Esophagus muscularis mucosa (tissue), 4 donors: Measurements from ENCODE around the gene BTRC.

Source experiments
- EP300 ChIP-seq: sonication (generic); formaldehyde crosslinking; IDR thresholded peaks from one replicate; pipeline ENCODE4 v1.6.1; 2017; ENCODE audit warnings: antibody characterized with exemption
- POLR2AphosphoS5 ChIP-seq, 2 donors: sonication (generic); formaldehyde crosslinking; IDR thresholded peaks; one replicate each; pipeline ENCODE4 v1.6.1; 2017; ENCODE audit warnings: antibody characterized with exemption in 2 of 2
- TF ChIP-seq, protein P1 (sequence below), 3 experiments: fragments of 200-600 bp in 2 of 3; fragments of 450-650 bp in 1 of 3; sonication (generic) in 2 of 3; IDR thresholded peaks; one replicate each; pipeline ENCODE4 v1.5.1; 2017 to 2019; ENCODE audit warnings: antibody characterized with exemption in 3 of 3, mild to moderate bottlenecking in 2 of 3, moderate library complexity in 1 of 3

DNA sequence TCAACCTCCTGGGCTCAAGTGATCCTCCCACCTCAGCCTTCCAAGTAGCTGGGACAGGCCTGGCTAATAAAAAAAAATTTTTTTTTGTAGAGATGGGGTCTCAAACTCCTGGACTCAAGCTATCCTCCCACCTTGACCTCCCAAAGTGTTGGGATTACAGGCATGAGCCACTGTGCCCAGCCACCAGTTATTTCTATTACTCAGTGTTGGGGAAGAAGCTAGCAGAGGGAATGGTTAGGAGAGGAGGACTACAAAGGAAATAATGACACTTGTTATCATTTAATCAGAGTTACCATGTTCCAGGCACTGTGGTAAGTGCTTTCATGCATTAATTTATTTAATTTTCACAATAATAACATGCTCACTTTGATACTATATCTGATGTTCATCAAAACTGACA, 17.6 kb upstream of the BTRC start:
- TF ChIP-seq EP300 (no peak), POLR2AphosphoS5 (IDR thresholded peaks at IDR 0.05) (no peak)
- TF ChIP-seq, protein P1, sequence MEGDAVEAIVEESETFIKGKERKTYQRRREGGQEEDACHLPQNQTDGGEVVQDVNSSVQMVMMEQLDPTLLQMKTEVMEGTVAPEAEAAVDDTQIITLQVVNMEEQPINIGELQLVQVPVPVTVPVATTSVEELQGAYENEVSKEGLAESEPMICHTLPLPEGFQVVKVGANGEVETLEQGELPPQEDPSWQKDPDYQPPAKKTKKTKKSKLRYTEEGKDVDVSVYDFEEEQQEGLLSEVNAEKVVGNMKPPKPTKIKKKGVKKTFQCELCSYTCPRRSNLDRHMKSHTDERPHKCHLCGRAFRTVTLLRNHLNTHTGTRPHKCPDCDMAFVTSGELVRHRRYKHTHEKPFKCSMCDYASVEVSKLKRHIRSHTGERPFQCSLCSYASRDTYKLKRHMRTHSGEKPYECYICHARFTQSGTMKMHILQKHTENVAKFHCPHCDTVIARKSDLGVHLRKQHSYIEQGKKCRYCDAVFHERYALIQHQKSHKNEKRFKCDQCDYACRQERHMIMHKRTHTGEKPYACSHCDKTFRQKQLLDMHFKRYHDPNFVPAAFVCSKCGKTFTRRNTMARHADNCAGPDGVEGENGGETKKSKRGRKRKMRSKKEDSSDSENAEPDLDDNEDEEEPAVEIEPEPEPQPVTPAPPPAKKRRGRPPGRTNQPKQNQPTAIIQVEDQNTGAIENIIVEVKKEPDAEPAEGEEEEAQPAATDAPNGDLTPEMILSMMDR (IDR thresholded peaks at IDR 0.05): no peak
